Measurements from ENCODE around the gene SELENOH.
"Not testable (repeated sequence)": the region's sequence is repeated elsewhere in the genome, so short reads cannot be mapped to it uniquely, and the experiment has no call there.

SELENOH gene

GRCh38 chr11:57741132-57742086 lies at the start of gene SELENOH:
TSS of gene SELENOH (plus strand) at chr11:57741491. CDS start at chr11:57741596, 105 bp downstream.
- peak; percentile 97 for DNase-seq (ENCODE audit: low spot score)

GRCh38 chr11:57698843-57699365 lies 42.4 kb upstream of the SELENOH start:
- no peak for DNase-seq (ENCODE audit: low spot score)

GRCh38 chr11:57699813-57700212 lies 41.5 kb upstream of the SELENOH start:
- DNase-seq (ENCODE audit: low spot score) = no peak

- no peak for DNase-seq (ENCODE audit: low spot score)
Measured at GRCh38 chr11:57700425-57700824, 40.9 kb upstream of the SELENOH start.

- no peak for DNase-seq (ENCODE audit: low spot score)
Measured at GRCh38 chr11:57703341-57703740, 38.0 kb upstream of the SELENOH start.

GRCh38 chr11:57704932-57705331 lies 36.4 kb upstream of the SELENOH start:
- no peak for DNase-seq (ENCODE audit: low spot score)

GRCh38 chr11:57705432-57705831 lies 35.9 kb upstream of the SELENOH start:
- not testable (repeated sequence) for DNase-seq (ENCODE audit: low spot score)

GRCh38 chr11:57709802-57710367 lies 31.4 kb upstream of the SELENOH start:
- no peak for DNase-seq (ENCODE audit: low spot score)

- DNase-seq (ENCODE audit: low spot score) = peak; percentile 83
Measured at GRCh38 chr11:57711414-57712255, 29.7 kb upstream of the SELENOH start, which contains the start of gene MED19. TSS of gene MED19 (minus strand) at chr11:57712215. CDS start at chr11:57712179, 36 bp downstream.

- DNase-seq (ENCODE audit: low spot score) = peak; percentile 100
Measured at GRCh38 chr11:57712256-57713150, 28.8 kb upstream of the SELENOH start, which contains the start of gene TMX2. TSS of gene TMX2 (plus strand) at chr11:57712593. CDS start at chr11:57712619, 26 bp downstream.

- no peak for DNase-seq (ENCODE audit: low spot score)
Measured at GRCh38 chr11:57713835-57714234, 27.5 kb upstream of the SELENOH start.

- DNase-seq (ENCODE audit: low spot score) = not testable (repeated sequence)
Measured at GRCh38 chr11:57716726-57717125, 24.6 kb upstream of the SELENOH start.

- DNase-seq (ENCODE audit: low spot score) = no peak
Measured at GRCh38 chr11:57727185-57727584, 14.1 kb upstream of the SELENOH start.

GRCh38 chr11:57728829-57729228 lies 12.5 kb upstream of the SELENOH start:
- DNase-seq (ENCODE audit: low spot score) = no peak

- DNase-seq (ENCODE audit: low spot score) = no peak
Measured at GRCh38 chr11:57729479-57729878, 11.8 kb upstream of the SELENOH start.

GRCh38 chr11:57732661-57733060 lies 8.6 kb upstream of the SELENOH start:
- DNase-seq (ENCODE audit: low spot score) = no peak

GRCh38 chr11:57735619-57736298 lies 5.5 kb upstream of the SELENOH start:
- DNase-seq (ENCODE audit: low spot score) = no peak

- DNase-seq (ENCODE audit: low spot score) = no peak
Measured at GRCh38 chr11:57742087-57742452, 779 bp downstream of the SELENOH start.

- DNase-seq (ENCODE audit: low spot score) = no peak
Measured at GRCh38 chr11:57744357-57744756, 3.1 kb downstream of the SELENOH start.

- no peak for DNase-seq (ENCODE audit: low spot score)
Measured at GRCh38 chr11:57745206-57745605, 3.9 kb downstream of the SELENOH start.

All from RKO (cell line).